ENCODE data around the gene COCH.
"Not testable (repeated sequence)": the region's sequence is repeated elsewhere in the genome, so short reads cannot be mapped to it uniquely, and the experiment has no call there.

Gene COCH

GRCh38 chr14:30933937-30934336 is 59.6 kb downstream of the COCH start:
- not testable (repeated sequence) for DNase-seq

DNA sequence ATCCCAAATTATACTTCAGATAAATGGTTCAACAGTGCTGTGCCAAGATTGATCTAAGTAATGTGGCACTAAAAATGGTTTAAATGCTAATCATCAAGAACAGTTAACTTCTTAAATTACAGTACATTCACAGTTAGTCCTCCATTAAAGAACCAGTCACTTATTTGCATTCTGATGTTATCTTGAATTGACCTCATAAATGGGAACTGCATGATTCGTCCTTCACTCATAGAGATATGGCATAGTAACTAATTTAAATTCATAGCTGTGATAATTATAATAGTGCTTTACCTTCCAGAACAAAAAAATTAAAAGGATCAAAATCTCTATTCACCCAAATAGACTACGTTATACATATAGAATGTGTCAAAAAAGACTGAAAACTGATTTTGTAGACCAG is 61.1 kb downstream of the COCH start:
- DNase-seq: no peak

GRCh38 chr14:30938617-30939016 is 64.3 kb downstream of the COCH start:
- DNase-seq: no peak
